Measurements from ENCODE around the gene TNS3.

TNS3 gene

DNA sequence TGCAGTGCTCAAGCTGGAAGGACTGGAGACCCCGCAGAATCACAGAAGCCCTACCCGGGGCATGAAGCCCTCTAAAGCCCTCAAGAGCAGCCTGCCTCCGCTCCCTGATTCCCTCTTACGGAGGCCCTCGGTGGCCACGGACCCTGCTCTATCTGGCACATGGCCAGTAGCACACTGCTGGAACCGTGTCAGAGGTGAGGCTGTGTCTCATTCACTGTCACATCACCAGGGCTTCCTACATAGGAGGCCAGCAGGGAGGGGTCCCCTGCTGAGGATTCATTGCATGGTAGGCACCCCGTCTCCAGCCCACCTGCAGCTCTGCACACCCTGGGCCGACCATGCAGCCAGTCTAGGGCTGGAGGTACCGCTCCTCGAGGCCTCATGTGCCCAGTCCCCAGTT, 259.2 kb downstream of the TNS3 start:
- TF ChIP-seq, protein P1, sequence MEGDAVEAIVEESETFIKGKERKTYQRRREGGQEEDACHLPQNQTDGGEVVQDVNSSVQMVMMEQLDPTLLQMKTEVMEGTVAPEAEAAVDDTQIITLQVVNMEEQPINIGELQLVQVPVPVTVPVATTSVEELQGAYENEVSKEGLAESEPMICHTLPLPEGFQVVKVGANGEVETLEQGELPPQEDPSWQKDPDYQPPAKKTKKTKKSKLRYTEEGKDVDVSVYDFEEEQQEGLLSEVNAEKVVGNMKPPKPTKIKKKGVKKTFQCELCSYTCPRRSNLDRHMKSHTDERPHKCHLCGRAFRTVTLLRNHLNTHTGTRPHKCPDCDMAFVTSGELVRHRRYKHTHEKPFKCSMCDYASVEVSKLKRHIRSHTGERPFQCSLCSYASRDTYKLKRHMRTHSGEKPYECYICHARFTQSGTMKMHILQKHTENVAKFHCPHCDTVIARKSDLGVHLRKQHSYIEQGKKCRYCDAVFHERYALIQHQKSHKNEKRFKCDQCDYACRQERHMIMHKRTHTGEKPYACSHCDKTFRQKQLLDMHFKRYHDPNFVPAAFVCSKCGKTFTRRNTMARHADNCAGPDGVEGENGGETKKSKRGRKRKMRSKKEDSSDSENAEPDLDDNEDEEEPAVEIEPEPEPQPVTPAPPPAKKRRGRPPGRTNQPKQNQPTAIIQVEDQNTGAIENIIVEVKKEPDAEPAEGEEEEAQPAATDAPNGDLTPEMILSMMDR (conservative IDR thresholded peaks at IDR 0.05; ENCODE audit: low read depth, low read length) = no peak
- Histone ChIP-seq H3K27me3 (ENCODE audit: insufficient read depth, low read depth) (no peaks in the 10 kb centered on the region), H2AFZ (ENCODE audit: low read depth) (no peak overlapping the region), H3K27ac (no peak overlapping the region), H4K20me1 (ENCODE audit: insufficient read depth) (no peaks in the 10 kb centered on the region), H3K36me3 (ENCODE audit: insufficient read depth) (peaks cover 3% of the 10 kb centered on the region; the same call in 1 of the 2 replicates), H3K9ac (no peak overlapping the region), H3K4me2 (no peak overlapping the region), H3K4me1 (ENCODE audit: low read depth, poor library complexity, severe bottlenecking) (peaks cover 17% of the 10 kb centered on the region), H3K79me2 (ENCODE audit: insufficient read depth, low read depth) (no peaks in the 10 kb centered on the region; the same call in 1 of the 2 replicates), H3K4me3 (IDR thresholded peaks at IDR 0.05; ENCODE audit: insufficient read depth, low read depth, low read length) (no peak overlapping the region)

DNA sequence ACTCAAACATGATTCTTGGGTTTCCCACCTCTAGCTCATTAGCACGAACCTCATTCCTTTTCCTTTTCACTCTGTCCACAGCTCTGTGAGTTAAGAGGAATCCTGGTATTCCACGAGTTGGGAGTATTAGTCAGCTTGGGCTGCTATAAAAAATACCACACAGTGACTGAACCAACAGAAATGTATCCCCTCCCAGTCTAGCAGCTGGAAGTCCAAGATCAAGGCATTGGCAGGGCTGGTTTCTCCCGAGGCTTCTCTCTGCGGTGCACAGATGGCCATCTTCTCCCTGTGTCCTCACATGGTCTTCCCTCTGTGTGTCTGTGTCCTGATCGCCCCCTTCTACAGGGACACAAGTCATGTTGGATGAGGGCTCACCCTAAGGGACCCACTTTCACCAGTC, 261.6 kb downstream of the TNS3 start:
- Histone ChIP-seq H3K4me1 (ENCODE audit: low read depth, poor library complexity, severe bottlenecking) (peaks cover 17% of the 10 kb centered on the region), H3K27me3 (ENCODE audit: insufficient read depth, low read depth) (no peaks in the 10 kb centered on the region), H4K20me1 (ENCODE audit: insufficient read depth) (no peaks in the 10 kb centered on the region), H2AFZ (ENCODE audit: low read depth) (no peak overlapping the region), H3K4me2 (no peak overlapping the region), H3K9ac (no peak overlapping the region), H3K4me3 (IDR thresholded peaks at IDR 0.05; ENCODE audit: insufficient read depth, low read depth, low read length) (no peak overlapping the region), H3K27ac (no peak overlapping the region), H3K36me3 (ENCODE audit: insufficient read depth) (peaks cover 6% of the 10 kb centered on the region; the same call in 1 of the 2 replicates), H3K79me2 (ENCODE audit: insufficient read depth, low read depth) (no peaks in the 10 kb centered on the region; the same call in 1 of the 2 replicates)
- TF ChIP-seq, protein P1 (conservative IDR thresholded peaks at IDR 0.05; ENCODE audit: low read depth, low read length) = no peak

GRCh38 chr7:47318395-47319182, 263.3 kb downstream of the TNS3 start:
- no peak overlapping the region for H3K9ac ChIP-seq
- no peak overlapping the region for H3K4me3 ChIP-seq (IDR thresholded peaks at IDR 0.05; ENCODE audit: insufficient read depth, low read depth, low read length)
- no peak overlapping the region for H3K4me2 ChIP-seq
- H3K36me3 ChIP-seq (ENCODE audit: insufficient read depth) = peaks cover 6% of the 10 kb centered on the region; the same call in 1 of the 2 replicates
- no peaks in the 10 kb centered on the region for H3K79me2 ChIP-seq (ENCODE audit: insufficient read depth, low read depth)
- H3K27ac ChIP-seq = no peak overlapping the region
- H3K27me3 ChIP-seq (ENCODE audit: insufficient read depth, low read depth) = no peaks in the 10 kb centered on the region
- H4K20me1 ChIP-seq (ENCODE audit: insufficient read depth) = no peaks in the 10 kb centered on the region
- no peak overlapping the region for H2AFZ ChIP-seq (ENCODE audit: low read depth)
- TF ChIP-seq, protein P1 (conservative IDR thresholded peaks at IDR 0.05; ENCODE audit: low read depth, low read length) = no peak
- peaks cover 10% of the 10 kb centered on the region for H3K4me1 ChIP-seq (ENCODE audit: low read depth, poor library complexity, severe bottlenecking)

GRCh38 chr7:47317487-47317886, 264.4 kb downstream of the TNS3 start:
- H2AFZ ChIP-seq (ENCODE audit: low read depth) = no peak overlapping the region
- no peak overlapping the region for H3K9ac ChIP-seq
- TF ChIP-seq, protein P1 (conservative IDR thresholded peaks at IDR 0.05; ENCODE audit: low read depth, low read length) = no peak
- H3K27ac ChIP-seq = no peak overlapping the region
- H4K20me1 ChIP-seq (ENCODE audit: insufficient read depth) = no peaks in the 10 kb centered on the region
- no peaks in the 10 kb centered on the region for H3K79me2 ChIP-seq (ENCODE audit: insufficient read depth, low read depth)
- peaks cover 2% of the 10 kb centered on the region for H3K4me1 ChIP-seq (ENCODE audit: low read depth, poor library complexity, severe bottlenecking)
- H3K36me3 ChIP-seq (ENCODE audit: insufficient read depth) = peaks cover 6% of the 10 kb centered on the region; the same call in 1 of the 2 replicates
- no peak overlapping the region for H3K4me3 ChIP-seq (IDR thresholded peaks at IDR 0.05; ENCODE audit: insufficient read depth, low read depth, low read length)
- H3K27me3 ChIP-seq (ENCODE audit: insufficient read depth, low read depth) = no peaks in the 10 kb centered on the region
- H3K4me2 ChIP-seq = no peak overlapping the region

Data from KMS-11 (cell line).